Neural progenitor cell (in vitro differentiated cells): ENCODE data around the gene PIK3CD. TPM values are rescaled to one million over a fixed set of nuclear protein-coding genes. Genes with fewer than 3 reads are reported as not detected.

Experiments used
- DNase-seq: peaks from one replicate; pipeline ENCODE4 v3.0.0-alpha.2; 2016; ENCODE audit warnings: low spot score
- H2AFZ ChIP-seq: fragments of 200-600 bp; sonication (generic); replicated peaks from 2 replicates; pipeline ENCODE4 v1.6.1; 2016; ENCODE audit warnings: antibody characterized with exemption
- H3F3A ChIP-seq: fragments of 200-600 bp; sonication (generic); 2 replicates; pipeline ENCODE4 v1.6.1; 2016; ENCODE audit warnings: antibody characterized with exemption, low read depth
- H3K27ac ChIP-seq: fragments of 200-600 bp; sonication (generic); 2 replicates; pipeline ENCODE4 v1.5.1; 2016; ENCODE audit warnings: mild to moderate bottlenecking
- H3K27me3 ChIP-seq: fragments of 200-600 bp; sonication (generic); 2 replicates; pipeline ENCODE4 v1.6.1; 2016; ENCODE audit warnings: mild to moderate bottlenecking, moderate library complexity
- H3K36me3 ChIP-seq: fragments of 200-600 bp; sonication (generic); 2 replicates; pipeline ENCODE4 v1.5.1; 2016
- H3K4me1 ChIP-seq: fragments of 200-600 bp; sonication (generic); 2 replicates; pipeline ENCODE4 v1.6.1; 2016; ENCODE audit warnings: mixed run types
- H3K4me2 ChIP-seq: fragments of 200-600 bp; sonication (generic); 2 replicates; pipeline ENCODE4 v1.6.1; 2016
- H3K4me3 ChIP-seq: fragments of 200-600 bp; sonication (generic); 2 replicates; pipeline ENCODE4 v1.5.1; 2016
- H3K79me2 ChIP-seq: fragments of 200-600 bp; sonication (generic); 2 replicates; pipeline ENCODE4 v1.6.1; 2016; ENCODE audit warnings: low read depth
- H3K9ac ChIP-seq: fragments of 200-600 bp; sonication (generic); 2 replicates; pipeline ENCODE4 v1.6.1; 2016
- H3K9me3 ChIP-seq: fragments of 200-600 bp; sonication (generic); 2 replicates; pipeline ENCODE4 v1.5.1; 2016; ENCODE audit warnings: low read depth
- H4K20me1 ChIP-seq: fragments of 200-600 bp; sonication (generic); 2 replicates; pipeline ENCODE4 v1.6.1; 2016; ENCODE audit warnings: low read depth
- H3K27ac Mint-ChIP-seq: 3 replicates; pipeline ENCODE4 v1.8.0; 2021; ENCODE audit warnings: mixed read lengths
- H3K27me3 Mint-ChIP-seq: 2 replicates; pipeline ENCODE4 v1.8.0; 2022; ENCODE audit warnings: low read depth, mild to moderate bottlenecking, inconsistent platforms, moderate library complexity, mixed read lengths; ENCODE audit not compliant: insufficient read depth
- H3K36me3 Mint-ChIP-seq: 3 replicates; pipeline ENCODE4 v1.8.0; 2021; ENCODE audit warnings: mixed read lengths
- H3K4me1 Mint-ChIP-seq: 3 replicates; pipeline ENCODE4 v1.8.0; 2021; ENCODE audit warnings: mixed read lengths
- H3K4me3 Mint-ChIP-seq: 3 replicates; pipeline ENCODE4 v1.8.0; 2021; ENCODE audit warnings: mild to moderate bottlenecking, moderate library complexity, mixed read lengths
- H3K9me3 Mint-ChIP-seq: 3 replicates; pipeline ENCODE4 v1.8.0; 2020; ENCODE audit warnings: mixed read lengths
- CTCF ChIP-seq: fragments of 200-600 bp; sonication (generic); IDR thresholded peaks from 2 replicates; pipeline ENCODE4 v1.5.1; 2017; ENCODE audit warnings: antibody characterized with exemption, mild to moderate bottlenecking
- EZH2 ChIP-seq: fragments of 200-600 bp; sonication (generic); IDR thresholded peaks from 2 replicates; pipeline ENCODE4 v1.6.1; 2017; ENCODE audit warnings: antibody characterized with exemption, mild to moderate bottlenecking, moderate library complexity
- EZH2phosphoT487 ChIP-seq: fragments of 200-600 bp; sonication (generic); IDR thresholded peaks from 2 replicates; pipeline ENCODE4 v1.6.1; 2017; ENCODE audit warnings: antibody characterized with exemption
- total RNA-seq: library from RNA; depleted of rRNA; stranded (reverse); fragments of >200 nt; gene quantifications from 2 replicates; pipeline ENCODE4 v1.2.3, GENCODE V29; 2015; ENCODE audit warnings: low replicate concordance

The PIK3CD gene
- total RNA-seq, 1 donor from 2014 or later = 5.0 TPM

- TF ChIP-seq EZH2 (no peak), CTCF (no peak), EZH2phosphoT487 (no peak)
- no peaks in the 10 kb centered on the region for H3K79me2 ChIP-seq
- no peak for DNase-seq
- H3K9me3 ChIP-seq = no peaks in the 10 kb centered on the region
- Mint-ChIP-seq H3K9me3 (peaks cover 5% of the 10 kb centered on the region), H3K36me3 (peaks cover 48% of the 10 kb centered on the region), H3K4me3 (no peak overlapping the region), H3K4me1 (no peaks in the 10 kb centered on the region), H3K27me3 (peaks cover 2% of the 10 kb centered on the region), H3K27ac (no peak overlapping the region)
- peaks cover 5% of the 10 kb centered on the region for H3K36me3 ChIP-seq
- no peaks in the 10 kb centered on the region for H4K20me1 ChIP-seq
- H3K27me3 ChIP-seq = no peaks in the 10 kb centered on the region
- H2AFZ ChIP-seq = no peak overlapping the region
- no peak overlapping the region for H3K27ac ChIP-seq
- H3K4me3 ChIP-seq = no peak overlapping the region
- H3F3A ChIP-seq = no peaks in the 10 kb centered on the region
- H3K4me2 ChIP-seq = no peak overlapping the region
- H3K4me1 ChIP-seq = no peaks in the 10 kb centered on the region
- H3K9ac ChIP-seq = no peak overlapping the region
These were observed 85.5 kb downstream of the PIK3CD start for GRCh38 chr1:9737057-9737456.

GRCh38 chr1:9737671-9738070 lies 86.1 kb downstream of the PIK3CD start:
- Histone ChIP-seq H3K4me1 (no peaks in the 10 kb centered on the region), H3K36me3 (peaks cover 11% of the 10 kb centered on the region), H3K9ac (no peak overlapping the region), H3F3A (no peaks in the 10 kb centered on the region), H3K27ac (no peak overlapping the region), H3K4me2 (no peak overlapping the region), H2AFZ (no peak overlapping the region), H3K4me3 (no peak overlapping the region), H3K27me3 (no peaks in the 10 kb centered on the region), H4K20me1 (no peaks in the 10 kb centered on the region), H3K9me3 (no peaks in the 10 kb centered on the region), H3K79me2 (no peaks in the 10 kb centered on the region)
- TF ChIP-seq CTCF (no peak), EZH2phosphoT487 (no peak), EZH2 (no peak)
- peaks cover 47% of the 10 kb centered on the region for H3K36me3 Mint-ChIP-seq
- H3K4me3 Mint-ChIP-seq = no peak overlapping the region
- H3K27ac Mint-ChIP-seq = no peak overlapping the region
- H3K9me3 Mint-ChIP-seq = peaks cover 5% of the 10 kb centered on the region
- DNase-seq = no peak
- H3K27me3 Mint-ChIP-seq = peaks cover 2% of the 10 kb centered on the region
- no peaks in the 10 kb centered on the region for H3K4me1 Mint-ChIP-seq

- no peak overlapping the region for H3K4me3 Mint-ChIP-seq
- no peak overlapping the region for H3K27ac ChIP-seq
- peaks cover 13% of the 10 kb centered on the region for H3K36me3 ChIP-seq
- no peak overlapping the region for H3K9ac ChIP-seq
- no peak overlapping the region for H3K4me3 ChIP-seq
- no peaks in the 10 kb centered on the region for H4K20me1 ChIP-seq
- H3K79me2 ChIP-seq = no peaks in the 10 kb centered on the region
- no peak for DNase-seq
- H3K4me1 Mint-ChIP-seq = no peaks in the 10 kb centered on the region
- no peaks in the 10 kb centered on the region for H3K4me1 ChIP-seq
- TF ChIP-seq CTCF (no peak), EZH2phosphoT487 (no peak), EZH2 (no peak)
- no peak overlapping the region for H2AFZ ChIP-seq
- peak overlapping the region; percentile 57 for H3K27ac Mint-ChIP-seq
- H3K4me2 ChIP-seq = no peak overlapping the region
- H3K9me3 Mint-ChIP-seq = no peaks in the 10 kb centered on the region
- H3K27me3 Mint-ChIP-seq = peaks cover 2% of the 10 kb centered on the region
- no peaks in the 10 kb centered on the region for H3F3A ChIP-seq
- no peaks in the 10 kb centered on the region for H3K27me3 ChIP-seq
- peaks cover 36% of the 10 kb centered on the region for H3K36me3 Mint-ChIP-seq
- H3K9me3 ChIP-seq = no peaks in the 10 kb centered on the region
These were observed 92.7 kb downstream of the PIK3CD start for GRCh38 chr1:9744106-9744799.
